HG02981 (cell line): Measurements from ENCODE around the gene PDCD1LG2.
"Not testable (repeated sequence)": the region's sequence is repeated elsewhere in the genome, so short reads cannot be mapped to it uniquely, and the experiment has no call there.

Source experiments
- ATAC-seq: cut with Tn5 transposase; IDR thresholded peaks from one replicate; pipeline ENCODE4 v1.9.1; 2021; ENCODE audit warnings: mild to moderate bottlenecking, moderate library complexity; ENCODE audit not compliant: unreplicated experiment

PDCD1LG2 gene

GRCh38 chr9:5493679-5494511, 16.4 kb upstream of the PDCD1LG2 start:
- peak; percentile 84 for ATAC-seq

- not testable (repeated sequence) for ATAC-seq
Measured at GRCh38 chr9:5494765-5495164, 15.6 kb upstream of the PDCD1LG2 start.

GRCh38 chr9:5499157-5499556, 11.2 kb upstream of the PDCD1LG2 start:
- no peak for ATAC-seq

GRCh38 chr9:5499889-5500398, 10.4 kb upstream of the PDCD1LG2 start:
- no peak for ATAC-seq

- ATAC-seq, result no peak
Measured at GRCh38 chr9:5500441-5501235, 9.7 kb upstream of the PDCD1LG2 start.

GRCh38 chr9:5502553-5502952, 7.8 kb upstream of the PDCD1LG2 start:
- no peak for ATAC-seq

- no peak for ATAC-seq
Measured at GRCh38 chr9:5509573-5509972, 758 bp upstream of the PDCD1LG2 start.

- no peak for ATAC-seq
Measured at GRCh38 chr9:5510989-5511388, 658 bp downstream of the PDCD1LG2 start.

GRCh38 chr9:5511476-5511875, 1.1 kb downstream of the PDCD1LG2 start:
- ATAC-seq, result no peak

- ATAC-seq, result no peak
Measured at GRCh38 chr9:5511935-5512580, 1.7 kb downstream of the PDCD1LG2 start.

GRCh38 chr9:5512658-5513452, 2.5 kb downstream of the PDCD1LG2 start:
- no peak for ATAC-seq

GRCh38 chr9:5513966-5514616, 3.8 kb downstream of the PDCD1LG2 start:
- ATAC-seq, result no peak

- ATAC-seq, result no peak
Measured at GRCh38 chr9:5514617-5515260, 4.4 kb downstream of the PDCD1LG2 start.

GRCh38 chr9:5515261-5515650, 4.9 kb downstream of the PDCD1LG2 start:
- no peak for ATAC-seq

GRCh38 chr9:5516453-5517220, 6.3 kb downstream of the PDCD1LG2 start:
- no peak for ATAC-seq

GRCh38 chr9:5518171-5518936, 8.0 kb downstream of the PDCD1LG2 start:
- peak; percentile 59 for ATAC-seq

GRCh38 chr9:5518937-5519319, 8.6 kb downstream of the PDCD1LG2 start:
- ATAC-seq, result peak; percentile 2

GRCh38 chr9:5524090-5524489, 13.8 kb downstream of the PDCD1LG2 start:
- ATAC-seq, result no peak
